GM21528 (cell line): ENCODE measurements around the gene C8B.

Experiments
- ATAC-seq: cut with Tn5 transposase; IDR thresholded peaks from one replicate; pipeline ENCODE4 v1.9.1; 2021; ENCODE audit warnings: mild to moderate bottlenecking, moderate library complexity; ENCODE audit not compliant: unreplicated experiment, low FRiP score

The C8B gene

GRCh38 chr1:56908619-56909221 lies 57.1 kb downstream of the C8B start:
- no peak for ATAC-seq

DNA sequence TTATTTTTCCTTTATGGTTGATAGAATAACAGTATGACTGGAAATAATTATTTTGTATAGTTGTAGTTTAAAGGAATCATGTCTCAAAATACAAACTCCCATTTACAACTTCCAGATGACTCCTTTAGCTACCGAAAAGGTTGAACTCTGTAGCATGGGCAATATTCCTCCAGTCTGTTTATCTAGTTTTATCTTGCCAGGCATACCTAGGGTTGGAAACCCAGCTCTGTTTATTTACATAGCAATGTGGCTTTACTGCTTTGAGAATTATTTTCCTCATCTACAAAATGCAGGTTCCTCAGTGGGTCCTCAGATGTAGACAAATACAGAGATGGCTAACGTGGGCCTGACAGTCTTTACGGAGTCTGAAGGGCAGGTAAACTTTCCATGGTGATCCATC lies 60.1 kb downstream of the C8B start:
- ATAC-seq, result no peak

DNA sequence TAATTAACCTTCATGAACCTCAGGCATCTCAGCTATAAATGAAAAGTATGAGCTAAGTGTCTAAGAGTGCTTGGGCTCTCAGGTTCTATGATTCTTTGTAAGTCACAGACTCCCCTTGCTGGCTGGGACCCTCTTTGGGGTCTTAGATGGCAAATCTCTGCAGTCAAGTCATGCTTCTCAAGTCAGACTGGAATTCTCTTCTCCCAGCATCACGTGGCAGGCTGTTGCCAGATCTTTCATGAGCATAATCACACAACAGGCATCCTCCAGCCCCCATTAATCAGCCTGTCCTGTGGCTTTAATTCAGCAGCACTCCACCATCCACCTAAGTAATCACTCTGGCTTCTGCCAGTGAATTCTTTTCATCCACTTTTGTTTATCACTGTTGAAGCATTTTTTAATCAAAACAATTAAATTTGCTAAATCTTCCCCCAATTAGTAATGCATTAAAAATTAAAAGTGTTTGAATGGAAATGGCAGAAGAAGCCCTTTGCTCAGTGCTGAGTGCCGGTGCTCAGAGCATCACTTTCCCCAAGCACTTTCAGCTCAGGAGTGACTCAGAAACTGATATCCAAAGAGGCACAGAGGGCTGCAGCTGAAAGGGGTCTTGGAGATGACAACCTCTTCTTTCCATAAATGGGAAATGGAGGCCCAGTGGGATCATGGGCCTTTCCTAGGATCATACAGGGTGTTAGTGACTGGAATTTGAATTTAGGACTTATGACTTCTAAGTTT lies 61.0 kb downstream of the C8B start:
- no peak for ATAC-seq

DNA sequence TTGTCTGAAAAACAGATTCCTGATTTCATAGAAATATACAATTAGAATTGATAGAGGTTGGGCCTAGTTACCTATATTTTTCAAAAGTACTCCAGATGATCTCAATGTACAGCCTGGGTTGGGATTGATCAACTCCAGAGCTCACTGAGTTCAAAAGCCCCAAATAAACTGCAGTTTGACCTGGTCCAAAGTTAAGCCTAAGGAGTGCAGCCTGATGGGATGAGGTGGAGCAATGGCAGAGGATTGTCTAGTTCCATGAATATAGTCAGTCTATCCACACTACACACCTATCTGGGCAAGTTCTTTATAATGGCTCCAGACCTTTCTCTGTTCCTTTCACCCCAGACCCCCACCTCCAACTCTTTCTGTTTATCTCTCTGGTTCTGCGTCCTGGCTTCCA lies 62.0 kb downstream of the C8B start:
- ATAC-seq, result no peak

DNA sequence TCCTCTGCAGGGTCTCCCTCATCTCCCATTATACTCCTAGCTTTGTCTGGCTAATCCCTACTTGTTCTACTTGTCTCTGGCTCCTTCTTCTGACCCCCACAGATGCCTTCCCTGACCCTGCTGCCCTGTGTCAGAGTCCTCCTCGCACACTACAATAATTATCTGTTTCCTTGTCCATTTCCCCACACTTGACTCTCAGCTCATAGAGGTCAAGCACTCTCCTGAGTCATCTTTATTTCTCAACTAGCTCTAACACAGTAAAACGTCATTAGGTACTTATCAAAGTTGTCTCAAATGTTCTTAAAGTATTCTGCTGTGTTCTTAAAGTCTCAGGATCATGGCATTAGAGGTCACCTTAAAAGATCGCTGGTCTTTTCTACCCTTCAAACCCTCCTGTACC lies 64.1 kb downstream of the C8B start:
- ATAC-seq, result no peak

DNA sequence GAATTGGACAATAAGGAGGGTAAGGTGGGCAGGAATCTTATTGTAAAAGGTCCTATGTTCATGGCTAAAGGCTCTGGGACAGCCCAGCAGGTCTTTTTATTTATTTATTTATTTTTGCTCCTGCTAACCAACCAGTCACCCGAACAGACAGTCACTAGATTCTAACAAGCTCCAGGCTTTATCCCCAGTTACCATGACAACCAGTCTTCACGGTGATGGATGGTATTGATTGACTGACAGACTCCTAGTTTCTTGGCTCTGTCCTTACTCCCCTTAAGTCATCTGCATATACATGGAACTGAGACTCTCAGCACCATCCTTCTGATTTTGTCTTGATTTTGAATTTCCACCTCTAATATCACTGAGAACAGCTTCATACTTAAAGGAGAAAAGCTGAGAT lies 66.9 kb downstream of the C8B start:
- ATAC-seq, result no peak

DNA sequence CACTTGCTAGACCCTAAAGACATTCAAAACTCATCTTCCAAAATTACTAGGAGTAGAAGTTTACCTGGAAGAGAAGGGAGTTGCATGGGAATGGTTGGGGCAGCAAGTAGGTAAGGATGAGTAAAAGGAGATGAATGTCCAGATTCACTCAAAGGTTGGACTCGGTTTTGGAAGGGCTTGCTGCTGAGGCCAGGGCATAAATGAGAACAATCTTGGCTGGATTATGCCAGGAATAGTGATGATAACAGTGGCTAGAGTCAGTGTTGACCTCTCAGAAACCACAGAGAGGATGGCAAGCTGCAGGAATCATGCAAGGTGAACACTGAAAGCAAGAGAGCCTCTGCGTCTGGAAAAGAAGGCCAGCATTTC lies 67.8 kb downstream of the C8B start:
- ATAC-seq, result no peak

- no peak for ATAC-seq
Observed at GRCh38 chr1:56897150-56898004, 68.4 kb downstream of the C8B start.

- no peak for ATAC-seq
Observed at GRCh38 chr1:56894014-56894413, 71.8 kb downstream of the C8B start.

DNA sequence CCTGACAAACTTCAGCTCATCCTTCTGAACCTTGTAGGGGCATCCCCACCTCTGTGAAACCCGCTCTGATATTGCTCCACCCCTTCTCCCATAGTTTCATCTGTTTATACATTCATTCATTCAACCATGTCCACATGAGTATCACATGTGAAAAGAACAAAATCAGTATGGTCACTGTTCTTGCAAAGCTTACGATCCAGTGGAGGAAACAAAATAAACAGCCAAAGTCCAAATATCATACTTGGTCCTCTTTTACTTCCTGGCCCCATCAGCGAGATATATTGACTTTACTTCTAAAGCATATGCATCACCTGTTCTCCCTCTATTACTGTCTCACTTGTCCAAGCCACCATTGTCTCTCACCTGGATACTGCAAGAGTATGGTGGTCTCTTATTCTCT lies 75.6 kb downstream of the C8B start:
- no peak for ATAC-seq

GRCh38 chr1:56881417-56881816 lies 84.4 kb downstream of the C8B start:
- no peak for ATAC-seq

DNA sequence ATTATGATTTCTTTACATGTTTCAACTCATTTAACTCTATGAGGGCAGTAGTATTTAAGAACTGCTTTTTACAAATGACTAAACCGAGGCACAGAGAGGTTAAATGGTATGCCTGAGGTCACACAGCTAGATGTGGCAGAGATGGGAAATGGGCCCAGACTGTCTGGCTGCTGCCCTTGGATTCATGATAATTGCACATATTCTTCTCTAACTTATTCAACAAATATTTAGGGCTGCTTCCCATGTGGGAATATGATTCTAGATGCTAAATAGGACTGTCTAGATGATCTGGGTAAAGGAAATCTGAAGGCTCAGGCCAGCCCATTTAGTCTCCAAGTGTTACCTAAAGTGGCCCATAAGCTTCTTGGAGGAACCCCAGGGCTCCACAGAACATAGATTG lies 85.0 kb downstream of the C8B start:
- ATAC-seq, result no peak
